ENCODE results near the gene LCN12.

LCN12 gene

GRCh38 chr9:136957901-136958300, 5.8 kb downstream of the LCN12 start:
- DNase-seq (ENCODE audit: low read depth in 2 of 2), result no peak

DNA sequence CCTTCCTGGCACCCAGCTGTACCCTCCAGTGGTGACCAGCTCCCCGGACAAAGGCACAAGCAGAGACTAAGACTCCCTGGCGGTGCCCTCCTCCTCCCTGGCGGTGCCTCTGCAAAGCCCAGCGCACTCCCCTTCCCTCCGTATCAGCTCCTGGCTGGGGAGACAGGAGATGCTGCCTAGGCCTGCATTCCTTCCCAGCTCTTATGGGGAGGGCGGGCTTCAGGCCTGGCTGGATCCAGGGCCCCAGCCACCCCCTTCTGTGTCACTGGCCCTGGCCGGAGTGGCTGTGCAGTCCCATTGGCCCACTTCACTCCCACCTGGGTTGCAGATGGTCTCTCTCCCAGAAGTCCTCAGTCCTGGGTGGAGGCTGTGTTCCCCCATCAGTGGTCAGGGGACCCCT, 6.4 kb downstream of the LCN12 start:
- DNase-seq (ENCODE audit: low read depth in 2 of 2), result no peak

- DNase-seq (ENCODE audit: low read depth in 2 of 2), result no peak
Measured at GRCh38 chr9:136958898-136959850, 7.1 kb downstream of the LCN12 start.

- DNase-seq (ENCODE audit: low read depth in 2 of 2), result no peak
Measured at GRCh38 chr9:136960212-136960937, 8.3 kb downstream of the LCN12 start.

- no peak for DNase-seq (ENCODE audit: low read depth in 2 of 2)
Measured at GRCh38 chr9:136960938-136961275, 8.8 kb downstream of the LCN12 start.

- DNase-seq (ENCODE audit: low read depth in 2 of 2), result no peak
Measured at GRCh38 chr9:136961279-136962065, 9.4 kb downstream of the LCN12 start.

GRCh38 chr9:136962163-136962562, 10.1 kb downstream of the LCN12 start:
- no peak for DNase-seq (ENCODE audit: low read depth in 2 of 2)

GRCh38 chr9:136962701-136963248, 10.7 kb downstream of the LCN12 start:
- DNase-seq (ENCODE audit: low read depth in 2 of 2), result no peak

DNA sequence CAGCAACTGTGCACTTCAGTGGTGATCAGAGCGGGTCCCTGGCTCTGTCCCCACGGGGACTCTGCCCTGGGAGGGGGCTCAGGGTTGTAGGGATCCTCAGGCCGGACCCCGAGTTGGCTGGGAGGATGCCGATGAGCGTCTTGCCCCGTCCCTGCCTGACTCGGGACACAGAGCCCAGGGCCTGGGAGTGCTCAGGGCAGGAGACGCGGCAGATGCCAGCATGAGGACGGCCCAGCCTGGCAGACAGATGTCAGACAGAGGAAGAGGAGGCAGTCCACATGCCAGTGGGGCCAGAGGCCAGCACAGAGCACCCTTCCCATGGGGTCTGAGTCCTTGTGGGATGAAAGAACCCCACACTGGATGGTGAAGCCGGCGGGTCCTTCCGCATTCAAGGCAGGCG, 11.3 kb downstream of the LCN12 start:
- no peak for DNase-seq (ENCODE audit: low read depth in 2 of 2)

GRCh38 chr9:136963751-136964150, 11.7 kb downstream of the LCN12 start:
- DNase-seq (ENCODE audit: low read depth in 2 of 2), result no peak

DNA sequence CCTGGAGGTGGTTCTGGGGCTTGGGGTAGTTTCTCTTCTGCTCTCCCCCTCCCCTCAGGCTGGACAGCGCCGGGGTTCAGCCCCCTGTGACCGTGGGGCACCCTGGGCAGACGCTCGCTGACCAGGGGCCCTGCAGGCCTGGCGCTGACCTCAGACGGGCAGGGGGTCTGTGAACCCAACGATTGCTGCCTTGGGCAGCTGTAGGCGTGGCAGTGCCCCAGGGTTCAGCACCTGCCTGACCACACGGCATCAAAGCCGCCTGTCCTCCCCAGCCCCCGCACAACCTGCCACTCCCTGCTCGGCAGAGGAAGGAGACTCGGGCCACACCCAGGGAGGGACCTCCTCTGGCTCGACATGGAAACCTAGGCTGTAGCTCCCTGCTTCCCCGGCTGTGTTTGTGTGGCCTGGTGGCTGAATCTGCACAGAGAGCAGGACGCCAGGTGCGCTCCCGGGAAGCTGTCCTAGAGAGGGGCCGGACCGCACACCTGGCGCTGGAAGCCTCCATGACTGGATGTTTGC, 12.2 kb downstream of the LCN12 start:
- no peak for DNase-seq (ENCODE audit: low read depth in 2 of 2)

DNA sequence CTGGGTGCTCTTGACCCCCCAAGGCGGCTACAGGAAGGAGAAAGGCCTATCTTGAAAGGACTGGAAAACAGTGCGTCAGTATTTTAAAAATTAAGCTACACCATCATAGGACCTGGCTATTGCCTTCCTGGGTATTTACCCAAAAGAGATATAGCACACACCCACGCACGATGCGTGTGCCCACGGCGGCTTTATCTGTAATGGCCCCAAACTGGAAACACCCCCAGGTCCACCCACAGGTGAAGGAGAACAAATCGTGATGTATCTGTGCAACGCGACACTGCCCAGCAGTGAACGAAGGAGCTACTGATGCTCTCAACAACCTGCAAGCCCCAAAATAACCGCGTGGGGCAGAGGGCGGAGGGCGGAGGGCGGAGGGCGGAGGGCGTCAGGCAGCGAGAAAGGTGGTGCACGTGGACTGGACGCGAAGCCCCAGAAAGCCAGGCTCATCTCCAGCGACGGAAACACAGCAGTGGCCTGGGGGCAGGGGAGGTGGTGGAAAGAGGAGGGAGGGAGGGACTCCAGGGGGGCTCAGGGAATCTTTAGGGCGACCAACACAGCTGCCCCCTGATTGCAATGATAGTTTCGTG, 12.9 kb downstream of the LCN12 start:
- DNase-seq (ENCODE audit: low read depth in 2 of 2), result no peak

- no peak for DNase-seq (ENCODE audit: low read depth in 2 of 2)
Measured at GRCh38 chr9:136965771-136966484, 13.9 kb downstream of the LCN12 start.

DNA sequence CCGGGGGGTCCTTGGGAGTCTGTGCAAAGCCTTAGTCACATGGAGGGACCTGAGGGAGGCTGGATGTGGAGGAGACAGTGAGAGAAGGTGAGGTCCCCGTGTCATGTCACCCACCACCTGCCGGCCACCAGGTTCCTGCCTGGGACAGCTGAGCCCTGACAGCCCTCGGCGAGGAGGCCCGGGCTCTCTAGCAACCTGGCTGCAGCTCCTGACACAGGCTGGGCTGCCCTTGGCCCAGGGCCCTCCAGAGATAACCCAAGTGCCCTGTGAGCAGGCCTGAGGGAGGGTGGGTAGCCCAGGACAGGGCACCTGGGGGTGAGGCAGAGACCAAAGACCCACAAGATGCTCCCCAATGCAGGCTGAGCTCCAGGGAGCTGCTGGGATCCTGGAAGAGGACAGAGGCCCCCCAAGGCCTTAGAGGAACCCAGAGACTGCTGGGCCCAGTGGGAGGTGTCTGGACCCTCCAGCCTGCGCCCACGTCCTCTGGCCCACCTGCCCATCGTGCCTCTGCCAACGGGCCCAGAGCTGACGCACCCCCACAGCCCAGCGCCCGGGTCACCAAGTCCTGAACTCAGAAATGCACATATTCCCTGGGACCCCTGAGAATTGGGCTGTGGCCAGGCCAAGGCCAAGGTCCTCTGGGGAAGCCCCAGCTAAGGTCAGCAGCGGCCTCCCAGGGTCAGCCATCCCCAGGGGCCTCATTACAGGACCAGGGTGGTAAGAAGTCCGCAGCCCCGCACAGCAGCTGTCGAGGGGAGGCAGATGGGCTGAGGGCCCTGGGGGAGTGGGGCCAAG, 16.5 kb downstream of the LCN12 start:
- DNase-seq (ENCODE audit: low read depth in 2 of 2), result no peak

DNA sequence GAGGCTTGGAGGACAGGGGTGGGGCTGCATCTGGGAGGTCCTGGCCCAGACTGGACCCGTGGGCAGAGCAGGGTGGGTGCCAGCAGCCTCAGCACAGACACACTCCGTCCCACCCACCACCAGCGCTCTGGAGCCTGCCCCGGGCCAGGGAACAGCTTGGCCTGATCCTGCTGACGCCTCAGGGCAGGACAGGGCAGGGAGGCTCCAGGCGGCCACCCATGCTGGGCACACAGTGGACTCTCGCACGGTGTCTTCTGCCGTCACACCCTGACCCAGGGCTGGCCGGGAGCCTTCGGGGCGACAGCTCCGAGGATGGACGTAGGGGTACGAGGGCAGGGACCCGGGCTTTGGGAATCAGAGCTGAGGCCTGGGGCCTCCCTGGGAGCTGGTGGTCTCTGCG, 17.1 kb downstream of the LCN12 start:
- no peak for DNase-seq (ENCODE audit: low read depth in 2 of 2)

GRCh38 chr9:136969774-136970173, 17.7 kb downstream of the LCN12 start:
- DNase-seq (ENCODE audit: low read depth in 2 of 2), result no peak

DNA sequence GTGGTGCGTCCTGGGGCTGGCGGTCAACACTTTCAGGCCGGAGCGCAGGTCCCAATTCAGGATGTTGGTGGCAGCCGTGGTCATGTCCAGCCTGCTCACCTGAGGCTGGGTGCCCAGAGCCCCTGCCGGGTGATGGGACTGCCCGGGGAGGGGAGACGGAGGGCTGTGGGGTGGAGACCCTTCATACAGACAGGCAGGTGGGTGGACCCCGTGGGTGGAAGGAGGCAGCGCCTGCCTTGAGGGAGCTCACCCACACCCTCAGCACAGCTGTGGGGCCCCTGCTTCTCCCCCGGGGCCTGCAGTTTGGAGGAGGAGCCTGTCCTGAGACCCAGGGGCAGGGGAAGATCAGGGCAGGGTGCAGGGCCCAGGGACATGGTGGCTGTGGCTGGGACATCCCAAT, 18.3 kb downstream of the LCN12 start:
- DNase-seq (ENCODE audit: low read depth in 2 of 2), result no peak

GRCh38 chr9:136971746-136972145, 19.7 kb downstream of the LCN12 start:
- DNase-seq (ENCODE audit: low read depth in 2 of 2), result no peak

- DNase-seq (ENCODE audit: low read depth in 2 of 2), result no peak
Measured at GRCh38 chr9:136972335-136972734, 20.3 kb downstream of the LCN12 start.

GRCh38 chr9:136972743-136973142, 20.7 kb downstream of the LCN12 start:
- no peak for DNase-seq (ENCODE audit: low read depth in 2 of 2)

Measured in stimulated activated CD8-positive, alpha-beta memory T cell treated with anti-CD3 and anti-CD28 coated beads, Interleukin-7, amount 100 ng/mL, for 1 hour (primary cell).